GM19324 (cell line): Measurements from ENCODE around the gene ACBD6.

ENCODE experiments used
- ATAC-seq: cut with Tn5 transposase; IDR thresholded peaks from one replicate; pipeline ENCODE4 v1.9.1; 2021; ENCODE audit warnings: mild to moderate bottlenecking, moderate library complexity; ENCODE audit not compliant: unreplicated experiment, low FRiP score

The ACBD6 gene

GRCh38 chr1:180277476-180278193, 224.7 kb downstream of the ACBD6 start:
- ATAC-seq, result no peak

DNA sequence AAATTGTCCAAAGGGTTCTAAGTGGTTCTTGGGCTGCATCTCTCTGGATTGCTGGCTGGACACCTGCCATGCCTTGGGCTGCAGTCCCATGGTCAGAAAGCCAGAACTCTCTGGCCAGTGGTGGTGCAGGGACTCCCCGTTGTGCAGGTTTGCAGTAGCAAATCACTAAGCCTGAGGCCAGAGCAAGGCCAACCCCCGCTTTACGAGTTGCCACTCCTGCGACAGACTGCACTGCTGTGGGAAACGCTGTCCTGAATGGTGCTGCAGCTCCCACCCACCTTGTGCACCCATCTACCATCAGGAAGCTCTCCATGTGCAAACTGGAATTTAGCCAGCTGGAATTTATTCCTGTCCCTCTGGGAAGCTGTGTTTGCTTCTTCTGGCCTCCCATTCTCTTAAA, 226.7 kb downstream of the ACBD6 start:
- ATAC-seq, result no peak

- ATAC-seq, result no peak
Observed at GRCh38 chr1:180274221-180274620, 228.2 kb downstream of the ACBD6 start.

DNA sequence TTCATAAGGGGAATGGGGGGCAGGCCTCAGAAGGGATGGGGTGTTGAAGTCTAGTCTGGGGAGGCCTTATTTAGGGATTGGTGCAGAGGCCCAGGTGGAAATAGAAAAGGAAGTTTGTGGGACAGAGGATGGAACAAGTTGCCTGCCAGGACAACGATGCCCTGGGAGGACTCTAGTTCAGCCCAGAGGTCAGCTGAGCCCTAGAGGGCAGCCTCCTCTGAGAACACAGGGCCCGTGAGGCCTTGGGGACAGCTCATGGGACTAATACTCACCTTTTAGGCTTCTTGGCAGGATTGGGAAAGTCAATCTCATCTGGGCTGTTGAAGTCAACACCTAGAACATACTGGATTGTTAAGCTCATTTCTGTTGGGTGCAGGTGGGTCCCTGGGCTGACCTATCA, 229.3 kb downstream of the ACBD6 start:
- no peak for ATAC-seq

- no peak for ATAC-seq
Observed at GRCh38 chr1:180272395-180272794, 230.0 kb downstream of the ACBD6 start.

GRCh38 chr1:180271272-180272255, 230.8 kb downstream of the ACBD6 start:
- ATAC-seq, result no peak

- no peak for ATAC-seq
Observed at GRCh38 chr1:180270530-180271271, 231.7 kb downstream of the ACBD6 start.

- ATAC-seq, result no peak
Observed at GRCh38 chr1:180269645-180270529, 232.5 kb downstream of the ACBD6 start.

DNA sequence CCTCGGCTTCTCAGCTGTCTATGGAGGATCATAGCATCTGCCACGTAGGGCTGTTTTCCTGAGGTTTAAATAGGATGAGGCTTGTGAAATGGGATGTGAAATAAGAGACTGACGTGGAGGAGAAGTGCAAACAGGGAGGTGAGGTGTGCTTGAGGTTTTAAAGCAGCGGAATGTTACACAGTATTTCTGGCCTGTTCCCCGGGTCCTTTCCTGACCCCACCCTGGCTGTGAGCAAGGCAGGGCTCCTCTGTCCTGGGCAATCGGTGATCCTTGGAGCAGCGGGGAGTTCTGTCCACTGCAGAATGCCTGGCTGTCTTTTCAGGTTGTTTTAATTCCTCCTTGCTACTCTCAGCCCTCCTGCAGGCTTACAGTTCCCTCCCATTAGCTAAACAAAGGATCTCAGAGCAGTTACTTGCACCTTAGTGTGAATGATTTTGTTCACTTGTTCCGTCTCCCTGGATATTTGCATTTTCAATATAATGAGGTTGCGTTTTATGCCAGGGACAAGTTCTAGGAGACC, 233.8 kb downstream of the ACBD6 start:
- no peak for ATAC-seq

- ATAC-seq, result no peak
Observed at GRCh38 chr1:180267761-180268555, 234.4 kb downstream of the ACBD6 start.

DNA sequence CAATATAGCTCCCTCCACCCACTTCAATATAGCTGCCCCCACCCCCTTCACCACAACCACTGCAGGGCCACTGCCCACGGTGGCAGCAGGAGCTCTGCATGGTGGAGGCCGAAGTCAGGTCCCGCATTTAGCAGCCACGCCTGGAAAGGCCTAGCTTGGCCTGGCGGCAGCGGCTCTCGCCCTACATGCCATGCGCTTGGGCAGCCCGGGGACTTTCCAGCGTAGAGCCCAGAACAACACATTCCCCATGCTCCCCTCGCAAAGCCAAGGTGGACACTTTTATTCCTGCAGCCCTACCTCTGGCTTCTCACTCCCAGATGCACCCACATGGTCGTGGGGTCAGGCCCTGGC, 235.2 kb downstream of the ACBD6 start:
- no peak for ATAC-seq

- ATAC-seq, result no peak
Observed at GRCh38 chr1:180266275-180267210, 235.8 kb downstream of the ACBD6 start.

DNA sequence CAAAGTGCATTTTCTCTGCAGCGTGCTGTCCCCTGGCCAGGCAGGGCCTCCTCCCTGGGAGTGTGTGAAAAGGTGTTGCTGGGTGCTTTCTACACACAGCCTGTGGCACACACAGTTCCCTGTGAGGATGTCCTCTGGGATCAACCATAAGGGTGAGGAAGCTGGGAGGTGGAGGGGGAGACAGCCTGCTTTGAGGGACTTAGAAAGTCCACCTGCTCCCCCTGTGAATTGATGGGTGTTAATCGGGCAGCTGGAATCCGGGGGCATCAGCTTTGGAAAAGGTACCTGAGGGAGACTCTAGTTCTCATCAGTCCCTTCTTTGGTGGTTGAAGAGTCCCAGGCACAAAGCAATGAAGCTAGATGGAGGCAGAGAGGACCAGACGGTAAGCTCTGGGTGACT, 236.5 kb downstream of the ACBD6 start:
- ATAC-seq, result no peak

DNA sequence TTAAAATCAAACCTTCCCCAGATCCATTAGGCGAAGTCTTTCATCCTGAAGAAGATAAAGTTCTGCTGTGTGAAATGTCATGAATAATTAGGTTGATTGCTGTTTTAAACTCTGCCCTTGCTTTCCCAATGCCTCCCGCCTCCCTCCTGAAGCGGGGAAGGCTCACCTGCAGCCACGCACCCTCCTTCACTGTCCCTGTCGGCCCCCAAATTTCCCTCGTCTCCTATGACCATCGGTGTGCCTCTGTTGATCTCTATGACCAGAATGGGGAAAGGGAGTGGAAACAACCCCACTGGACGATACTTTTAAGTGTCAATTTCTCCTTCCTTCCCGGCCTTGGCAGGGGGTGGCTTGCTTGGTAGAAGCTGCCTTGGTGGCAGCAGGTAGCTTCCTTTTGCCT, 237.2 kb downstream of the ACBD6 start:
- ATAC-seq, result no peak

DNA sequence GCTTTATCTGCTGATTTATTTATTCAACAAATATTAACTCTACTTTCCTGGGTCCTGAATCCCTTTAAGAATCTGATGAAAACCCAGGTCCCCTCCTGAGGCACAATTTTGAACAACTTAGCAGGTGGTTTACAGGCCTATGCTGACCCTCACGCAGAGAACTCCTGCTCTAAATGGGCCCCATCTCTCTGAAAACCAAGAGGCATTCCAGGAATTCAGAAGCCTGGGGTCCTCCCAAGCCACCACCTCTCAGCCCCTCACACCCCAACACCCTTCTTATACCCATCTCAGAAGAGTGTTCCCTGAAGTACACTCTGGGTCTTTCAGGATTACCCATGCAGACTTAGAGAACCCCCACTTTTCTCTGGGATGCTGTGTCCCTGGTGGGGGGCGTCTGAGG, 237.8 kb downstream of the ACBD6 start:
- no peak for ATAC-seq

DNA sequence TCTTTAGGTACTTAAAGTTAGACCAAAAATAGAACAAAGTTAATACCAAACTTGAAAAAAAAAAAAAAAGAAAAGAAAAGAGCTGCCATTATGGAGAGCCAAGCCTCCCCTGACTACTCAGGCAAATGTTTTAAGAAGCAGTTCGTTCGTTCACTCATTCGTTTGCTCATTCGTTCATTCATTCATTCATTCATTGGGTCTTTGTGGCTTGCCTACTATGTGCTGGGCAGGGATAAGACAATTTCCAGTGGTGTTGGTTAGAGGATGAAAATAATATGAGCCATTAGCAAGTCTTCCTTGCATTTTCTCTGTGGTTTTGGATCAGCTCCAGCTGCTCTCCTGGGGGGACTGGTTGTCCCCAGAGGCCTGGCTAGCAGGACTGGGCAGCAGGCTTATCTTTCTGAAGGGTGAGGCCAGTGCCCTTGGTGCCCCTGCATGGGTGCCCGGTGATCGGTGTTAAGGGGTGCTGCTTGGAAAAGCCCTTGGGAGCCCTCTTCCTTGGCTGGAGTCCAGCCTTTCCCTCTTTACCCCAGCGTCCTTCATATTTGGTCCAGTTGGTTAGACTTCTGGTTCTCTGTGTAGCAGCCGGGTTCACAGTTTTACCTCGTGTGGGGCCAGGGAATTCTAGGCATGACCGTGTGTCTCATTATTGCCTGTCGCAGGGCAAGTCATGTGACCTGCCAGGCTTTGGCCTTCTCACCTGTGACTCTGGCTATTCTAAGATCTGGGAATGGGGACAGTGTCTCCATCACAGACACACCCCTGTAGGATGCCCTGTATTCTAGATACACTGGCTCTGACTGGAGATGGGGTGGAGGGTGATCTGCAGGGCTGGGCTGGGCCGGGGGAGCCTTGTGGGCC, 239.5 kb downstream of the ACBD6 start:
- ATAC-seq, result no peak

DNA sequence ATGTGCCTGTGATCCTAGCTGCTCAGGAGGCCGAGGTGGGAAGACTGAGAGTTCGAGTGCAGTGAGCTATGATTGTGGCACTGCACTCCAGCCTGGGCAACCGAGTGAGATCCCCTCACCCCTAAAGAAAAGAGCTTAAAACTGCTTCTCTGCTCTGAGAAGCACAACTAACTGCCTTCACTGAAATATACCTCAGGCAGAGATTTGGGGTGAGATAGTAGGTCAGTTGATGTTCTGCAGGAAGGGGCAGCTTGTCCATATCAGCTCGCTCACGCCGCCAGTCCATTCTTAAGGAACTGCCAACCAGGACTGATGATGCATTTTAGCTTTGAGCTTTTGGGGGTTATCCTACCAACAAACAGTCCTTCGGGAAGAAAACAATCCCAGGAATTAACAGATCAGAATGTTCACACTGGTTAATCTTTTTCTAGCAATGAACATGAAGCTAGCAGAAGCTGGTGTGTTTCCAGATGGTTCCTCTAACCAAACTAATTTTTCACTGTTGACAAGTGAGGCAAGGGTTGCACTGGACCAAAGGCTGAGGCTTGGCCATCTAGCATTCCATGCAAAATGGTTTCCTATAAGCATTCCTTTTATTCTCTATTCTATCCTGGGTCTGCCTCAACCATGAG, 240.7 kb downstream of the ACBD6 start:
- ATAC-seq, result no peak
